Measurements from ENCODE around the gene BBS9.
"Not testable (repeated sequence)": the region's sequence is repeated elsewhere in the genome, so short reads cannot be mapped to it uniquely, and the experiment has no call there.

Gene BBS9

GRCh38 chr7:33509206-33509605, 379.8 kb downstream of the BBS9 start:
- DNase-seq: no peak

- no peak for DNase-seq
Measured at GRCh38 chr7:33511778-33512177, 382.4 kb downstream of the BBS9 start.

GRCh38 chr7:33516568-33516967, 387.2 kb downstream of the BBS9 start:
- DNase-seq: no peak

GRCh38 chr7:33517191-33517590, 387.8 kb downstream of the BBS9 start:
- DNase-seq: no peak

- not testable (repeated sequence) for DNase-seq
Measured at GRCh38 chr7:33527008-33527407, 397.6 kb downstream of the BBS9 start.

GRCh38 chr7:33527613-33528012, 398.2 kb downstream of the BBS9 start:
- DNase-seq: not testable (repeated sequence)

- DNase-seq: no peak
Measured at GRCh38 chr7:33529070-33529469, 399.7 kb downstream of the BBS9 start.

GRCh38 chr7:33530664-33531063, 401.3 kb downstream of the BBS9 start:
- DNase-seq: no peak

GRCh38 chr7:33531888-33532287, 402.5 kb downstream of the BBS9 start:
- DNase-seq: no peak

- no peak for DNase-seq
Measured at GRCh38 chr7:33534833-33535232, 405.5 kb downstream of the BBS9 start.

- no peak for DNase-seq
Measured at GRCh38 chr7:33535989-33536388, 406.6 kb downstream of the BBS9 start.

GRCh38 chr7:33536398-33537103, 407.2 kb downstream of the BBS9 start:
- DNase-seq: no peak

- no peak for DNase-seq
Measured at GRCh38 chr7:33537104-33537477, 407.7 kb downstream of the BBS9 start.

- DNase-seq: no peak
Measured at GRCh38 chr7:33539198-33539597, 409.8 kb downstream of the BBS9 start.

GRCh38 chr7:33539659-33540400, 410.5 kb downstream of the BBS9 start:
- no peak for DNase-seq

GRCh38 chr7:33547880-33548279, 418.5 kb downstream of the BBS9 start:
- DNase-seq: no peak

GRCh38 chr7:33550363-33550762, 421.0 kb downstream of the BBS9 start:
- DNase-seq: no peak

GRCh38 chr7:33550979-33551378, 421.6 kb downstream of the BBS9 start:
- DNase-seq: no peak

GRCh38 chr7:33554046-33554445, 424.7 kb downstream of the BBS9 start:
- DNase-seq: no peak

GRCh38 chr7:33554576-33554975, 425.2 kb downstream of the BBS9 start:
- no peak for DNase-seq

- no peak for DNase-seq
Measured at GRCh38 chr7:33556472-33556871, 427.1 kb downstream of the BBS9 start.

GRCh38 chr7:33558549-33559323, 429.4 kb downstream of the BBS9 start:
- no peak for DNase-seq

- no peak for DNase-seq
Measured at GRCh38 chr7:33559324-33559710, 430.0 kb downstream of the BBS9 start.

GRCh38 chr7:33562996-33563395, 433.6 kb downstream of the BBS9 start:
- no peak for DNase-seq
